Limb (tissue), 2 donors: ENCODE measurements around the gene FOLR2.
"Not testable (repeated sequence)": the region's sequence is repeated elsewhere in the genome, so short reads cannot be mapped to it uniquely, and the experiment has no call there.

ENCODE experiments used
- DNase-seq, 2 donors: peaks; one replicate each; pipeline ENCODE4 v3.0.0-alpha.2; 2016; ENCODE audit errors: extremely low spot score in 2 of 2

Gene FOLR2

DNA sequence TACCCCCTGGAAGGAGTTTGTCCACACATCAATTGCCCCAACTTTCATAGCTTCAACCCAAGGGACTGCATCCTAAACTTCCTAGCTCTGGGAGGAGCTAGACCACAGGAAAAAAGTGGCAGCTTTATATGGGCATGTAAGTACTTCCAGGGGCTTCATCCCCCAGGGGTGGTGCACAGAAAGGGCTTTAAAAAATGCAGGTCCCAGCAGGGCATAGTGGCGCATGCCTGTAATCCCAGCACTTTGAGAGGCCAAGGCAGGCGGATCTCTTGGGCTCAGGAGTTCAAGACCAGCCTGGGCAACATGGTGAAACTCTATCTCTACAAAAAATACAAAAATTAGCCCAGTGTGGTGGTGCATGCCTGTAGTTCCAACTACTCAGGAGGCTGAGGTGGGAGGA lies 9.8 kb upstream of the FOLR2 start:
- not testable (repeated sequence) for DNase-seq

- no peak for DNase-seq
These were observed 8.3 kb upstream of the FOLR2 start for GRCh38 chr11:72208281-72208680.

- no peak for DNase-seq
These were observed 7.5 kb upstream of the FOLR2 start for GRCh38 chr11:72209101-72209500.

GRCh38 chr11:72217841-72218240 lies 1.2 kb downstream of the FOLR2 start:
- DNase-seq: no peak

- no peak for DNase-seq
These were observed 1.7 kb downstream of the FOLR2 start for GRCh38 chr11:72218251-72218745.

DNA sequence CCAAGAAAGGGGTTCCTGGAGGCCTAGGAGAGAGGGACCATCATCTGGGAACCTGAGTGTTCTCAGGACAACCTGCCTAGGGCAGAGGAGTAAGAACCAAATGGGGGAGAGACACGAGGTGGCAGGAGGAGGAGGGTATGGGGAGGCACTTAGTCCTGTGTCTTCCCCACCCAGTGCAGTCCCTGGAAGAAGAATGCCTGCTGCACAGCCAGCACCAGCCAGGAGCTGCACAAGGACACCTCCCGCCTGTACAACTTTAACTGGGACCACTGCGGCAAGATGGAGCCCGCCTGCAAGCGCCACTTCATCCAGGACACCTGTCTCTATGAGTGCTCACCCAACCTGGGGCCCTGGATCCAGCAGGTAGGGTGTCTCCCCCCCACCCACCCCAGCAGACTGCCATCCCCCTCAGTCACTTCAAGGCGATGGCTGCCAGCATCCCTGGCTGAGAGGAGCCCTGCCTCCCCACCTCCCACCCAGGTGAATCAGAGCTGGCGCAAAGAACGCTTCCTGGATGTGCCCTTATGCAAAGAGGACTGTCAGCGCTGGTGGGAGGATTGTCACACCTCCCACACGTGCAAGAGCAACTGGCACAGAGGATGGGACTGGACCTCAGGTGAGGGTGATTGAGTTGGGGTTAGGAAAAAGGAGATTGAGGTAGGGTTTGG lies 4.2 kb downstream of the FOLR2 start:
- no peak for DNase-seq

GRCh38 chr11:72221386-72222075 lies 4.9 kb downstream of the FOLR2 start:
- no peak for DNase-seq

GRCh38 chr11:72222106-72222891 lies 5.7 kb downstream of the FOLR2 start:
- DNase-seq: peak in 1 of 2 donors; percentile 30

GRCh38 chr11:72222907-72223614 lies 6.5 kb downstream of the FOLR2 start:
- DNase-seq: peak; percentile 94

- peak; percentile 67 to 88 for DNase-seq
These were observed 7.3 kb downstream of the FOLR2 start for GRCh38 chr11:72223615-72224563.

DNA sequence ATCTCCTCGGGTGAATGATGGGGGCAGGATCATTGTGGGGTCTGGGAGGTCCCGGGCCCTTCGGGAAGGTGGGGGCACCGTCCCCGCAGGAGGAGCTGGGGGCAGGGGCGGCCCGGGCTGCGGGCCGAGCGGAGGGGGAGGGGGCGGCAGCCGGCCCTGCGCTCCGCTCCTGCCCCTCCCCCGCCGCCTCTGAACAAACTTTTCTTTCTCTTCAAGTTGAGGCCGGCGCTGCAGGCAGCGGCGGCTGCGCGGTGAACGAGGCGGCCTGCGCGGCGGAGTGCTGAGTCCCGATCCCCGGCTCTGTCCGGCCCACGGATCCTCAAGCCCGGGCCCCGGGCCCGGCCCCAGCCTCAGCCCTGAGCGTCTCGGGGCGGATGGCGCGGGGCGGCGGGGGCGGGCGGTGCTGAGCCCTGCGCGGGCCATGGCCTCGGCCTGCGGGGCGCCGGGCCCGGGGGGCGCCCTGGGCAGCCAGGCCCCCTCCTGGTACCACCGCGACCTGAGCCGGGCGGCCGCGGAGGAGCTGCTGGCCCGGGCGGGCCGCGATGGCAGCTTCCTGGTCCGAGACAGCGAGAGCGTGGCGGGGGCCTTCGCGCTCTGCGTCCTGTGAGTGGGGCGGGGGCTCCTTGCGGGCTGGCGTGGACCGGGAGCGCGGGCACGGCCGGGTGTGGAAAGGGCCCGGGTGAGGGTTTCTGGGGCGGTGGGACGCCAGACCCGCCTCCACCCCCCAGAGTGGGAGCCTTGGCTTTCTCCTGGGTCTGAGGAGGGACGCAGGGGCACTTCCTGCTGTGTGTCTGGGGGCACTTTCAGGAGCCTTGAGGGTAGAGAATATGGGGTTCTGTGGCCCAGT lies 8.2 kb downstream of the FOLR2 start, which contains the start of gene INPPL1:
INPPL1 (plus strand) TSS at position 204 of the 847 bp plus-strand sequence; CDS start at position 422, 218 bp downstream.
- peak in 1 of 2 donors; percentile 78 for DNase-seq

- no peak for DNase-seq
These were observed 8.9 kb downstream of the FOLR2 start for GRCh38 chr11:72225411-72225951.

DNA sequence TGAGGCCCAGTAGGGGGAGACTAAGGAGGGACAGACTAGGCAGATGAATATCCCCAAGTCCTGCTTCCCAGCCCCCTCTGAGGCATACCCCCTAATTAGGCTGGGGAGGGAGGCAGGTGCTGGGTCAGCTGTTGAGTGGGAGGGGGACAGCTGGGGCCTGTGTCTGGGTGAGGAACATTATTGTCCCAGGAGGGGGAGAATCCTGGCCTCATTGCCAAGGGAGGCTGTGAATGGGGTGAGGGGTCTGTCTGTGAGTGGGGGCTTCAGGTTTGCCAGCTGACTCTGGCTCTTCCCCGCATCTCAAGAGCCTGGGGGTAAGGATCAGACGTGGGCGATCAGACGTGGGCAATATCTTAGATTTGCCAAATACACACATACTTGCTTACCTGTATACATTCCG lies 10.1 kb downstream of the FOLR2 start:
- DNase-seq: peak in 1 of 2 donors; percentile 48

DNA sequence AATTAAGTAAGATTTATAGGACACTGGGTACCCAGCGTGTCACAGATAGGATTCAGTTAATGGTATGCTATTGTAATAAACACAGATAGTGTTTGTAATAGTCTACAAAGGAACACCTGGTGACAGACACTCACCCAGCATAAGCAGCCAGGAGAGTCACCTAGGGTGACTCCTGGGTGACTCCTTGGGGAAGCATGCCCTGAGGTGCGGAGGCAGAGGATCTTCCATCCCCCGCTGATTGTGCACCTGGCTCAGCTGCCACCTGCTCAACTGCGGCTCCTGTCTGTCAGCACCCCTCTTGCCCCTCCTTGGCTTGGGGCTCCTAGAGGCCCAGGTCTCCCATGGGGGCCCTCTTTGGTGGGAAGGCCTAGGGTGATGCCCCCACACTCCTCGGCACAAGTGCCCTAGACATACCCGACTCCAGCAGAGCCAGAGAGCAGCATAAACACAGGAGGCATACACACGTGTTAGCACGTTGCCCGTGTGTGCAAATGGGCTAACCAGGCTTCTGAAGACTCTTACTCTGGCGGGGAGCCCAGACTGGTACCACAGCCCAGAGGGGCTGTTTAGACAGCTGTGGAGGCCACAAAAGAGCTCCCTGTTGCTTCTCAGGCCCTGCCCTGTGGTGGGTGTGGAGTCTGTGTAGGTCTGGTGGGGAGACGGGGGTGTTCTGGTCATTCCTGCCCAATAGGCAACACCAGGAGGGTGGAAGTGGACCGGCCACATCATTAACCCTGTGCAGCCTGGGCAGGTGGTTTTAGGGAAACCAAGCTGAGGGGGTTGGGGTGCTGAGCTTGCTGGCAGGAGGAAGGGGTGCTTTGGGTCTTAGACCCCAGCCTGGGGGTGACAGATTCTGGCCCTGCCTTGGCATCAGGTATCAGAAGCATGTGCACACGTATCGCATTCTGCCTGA lies 11.0 kb downstream of the FOLR2 start:
- DNase-seq: peak in 1 of 2 donors; percentile 67

GRCh38 chr11:72228229-72228843 lies 11.7 kb downstream of the FOLR2 start:
- no peak for DNase-seq

GRCh38 chr11:72228844-72229231 lies 12.2 kb downstream of the FOLR2 start:
- no peak for DNase-seq

DNA sequence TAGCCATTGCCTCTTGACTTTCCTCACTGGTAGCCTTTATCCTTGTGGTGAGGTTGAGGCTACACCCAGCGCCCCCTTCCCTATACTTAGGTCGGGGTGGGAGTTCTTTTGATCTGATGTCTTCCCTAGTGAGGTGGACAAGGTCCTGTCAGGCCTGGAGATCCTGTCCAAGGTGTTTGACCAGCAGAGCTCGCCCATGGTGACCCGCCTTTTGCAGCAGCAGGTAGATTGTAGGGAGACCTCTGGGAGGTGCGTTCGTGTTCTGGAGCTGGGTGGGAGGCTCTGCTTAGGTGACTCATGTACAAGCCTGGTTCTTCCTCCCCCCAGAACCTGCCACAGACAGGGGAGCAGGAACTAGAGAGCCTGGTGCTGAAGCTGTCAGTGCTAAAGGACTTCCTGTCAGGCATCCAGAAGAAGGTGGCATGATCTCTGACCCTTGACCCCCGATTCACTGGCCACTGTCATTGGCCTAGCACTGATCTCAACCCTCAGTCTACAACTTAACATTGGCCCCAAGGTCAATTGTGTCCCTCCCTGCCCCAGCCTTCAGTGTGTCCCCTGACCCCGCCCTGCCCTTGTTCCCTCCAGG lies 12.8 kb downstream of the FOLR2 start:
- no peak for DNase-seq
